ENCODE results near the gene TMEM238.
"Not testable (repeated sequence)": the region's sequence is repeated elsewhere in the genome, so short reads cannot be mapped to it uniquely, and the experiment has no call there.

TMEM238 gene
- 0.87 reads per million in 2 donors for total RNA-seq

GRCh38 chr19:55384131-55384919, at the start of gene TMEM238:
Gene TMEM238 (minus strand): TSS chr19:55384292. CDS start chr19:55384259, 33 bp downstream.
- peak; percentile 34 for DNase-seq

- DNase-seq, result no peak
Measured at GRCh38 chr19:55433292-55433691, 49.2 kb upstream of the TMEM238 start.

- DNase-seq, result no peak
Measured at GRCh38 chr19:55432241-55432959, 48.3 kb upstream of the TMEM238 start.

GRCh38 chr19:55431183-55431582, 47.1 kb upstream of the TMEM238 start:
- no peak for DNase-seq

- no peak for DNase-seq
Measured at GRCh38 chr19:55426042-55426441, 42.0 kb upstream of the TMEM238 start.

GRCh38 chr19:55424518-55424917, 40.4 kb upstream of the TMEM238 start:
- no peak for DNase-seq

- no peak for DNase-seq
Measured at GRCh38 chr19:55423225-55424005, 39.3 kb upstream of the TMEM238 start.

- DNase-seq, result not testable (repeated sequence)
Measured at GRCh38 chr19:55421281-55421680, 37.2 kb upstream of the TMEM238 start.

- no peak for DNase-seq
Measured at GRCh38 chr19:55419624-55420236, 35.6 kb upstream of the TMEM238 start.

- DNase-seq, result no peak
Measured at GRCh38 chr19:55419103-55419502, 35.0 kb upstream of the TMEM238 start.

- DNase-seq, result no peak
Measured at GRCh38 chr19:55418185-55418584, 34.1 kb upstream of the TMEM238 start.

- DNase-seq, result no peak
Measured at GRCh38 chr19:55410168-55410567, 26.1 kb upstream of the TMEM238 start.

GRCh38 chr19:55409179-55409578, 25.1 kb upstream of the TMEM238 start:
- not testable (repeated sequence) for DNase-seq

GRCh38 chr19:55408533-55408872, 24.4 kb upstream of the TMEM238 start:
- DNase-seq, result no peak

GRCh38 chr19:55407800-55408532, 23.9 kb upstream of the TMEM238 start:
- peak; percentile 92 for DNase-seq

- DNase-seq, result not testable (repeated sequence)
Measured at GRCh38 chr19:55407550-55407799, 23.4 kb upstream of the TMEM238 start, which contains the start of gene UBE2S. Gene UBE2S (minus strand): TSS chr19:55407788. CDS start chr19:55407589, 199 bp downstream.

- no peak for DNase-seq
Measured at GRCh38 chr19:55406826-55407549, 22.9 kb upstream of the TMEM238 start.

GRCh38 chr19:55406091-55406825, 22.2 kb upstream of the TMEM238 start:
- no peak for DNase-seq

- no peak for DNase-seq
Measured at GRCh38 chr19:55405638-55406037, 21.5 kb upstream of the TMEM238 start.

GRCh38 chr19:55402509-55402908, 18.4 kb upstream of the TMEM238 start:
- DNase-seq, result no peak

GRCh38 chr19:55401390-55401789, 17.3 kb upstream of the TMEM238 start:
- not testable (repeated sequence) for DNase-seq
